PFSK-1 (cell line): ENCODE results near the gene ACOT4.

Experiments
- FOXP2 ChIP-seq: optimal IDR thresholded peaks from 2 replicates; pipeline ENCODE3; 2011; ENCODE audit warnings: borderline replicate concordance, control low read depth, inconsistent platforms; ENCODE audit not compliant: insufficient read depth; ENCODE audit errors: extremely low read length, extremely low read depth
- POLR2AphosphoS5 ChIP-seq: IDR thresholded peaks from 2 replicates; pipeline ENCODE4 v1.6.1; 2012; ENCODE audit warnings: low read depth, mild to moderate bottlenecking, control low read depth, low read length, moderate library complexity
- REST ChIP-seq, 2 experiments: IDR thresholded peaks; 2 replicates each; pipeline versions ENCODE4 v1.6.1 to v1.8.0; 2011 to 2012; ENCODE audit warnings: low read depth in 2 of 2, low read length in 2 of 2, control low read depth in 1 of 2, inconsistent platforms in 1 of 2, mild to moderate bottlenecking in 1 of 2, moderate library complexity in 1 of 2; ENCODE audit not compliant: insufficient read depth in 1 of 2
- SIN3A ChIP-seq: IDR thresholded peaks from 2 replicates; pipeline ENCODE4 v1.6.1; 2012; ENCODE audit warnings: mild to moderate bottlenecking, low read length, moderate library complexity, borderline replicate concordance; ENCODE audit not compliant: insufficient read depth
- TAF1 ChIP-seq: IDR thresholded peaks from 2 replicates; pipeline ENCODE4 v1.6.1; 2012; ENCODE audit warnings: low read length, control low read depth, borderline replicate concordance; ENCODE audit not compliant: insufficient read depth

The ACOT4 gene

GRCh38 chr14:73612339-73613045, 20.8 kb downstream of the ACOT4 start, which contains the start of gene ACOT6:
Gene ACOT6 (plus strand): TSS chr14:73612517. CDS start chr14:73612572, 55 bp downstream.
- no peak for TF ChIP-seq POLR2AphosphoS5
- no peak for TF ChIP-seq REST (IDR thresholded peaks at IDR 0.05; ENCODE audit: insufficient read depth in 1 of 2, low read depth in 2 of 2, low read length in 2 of 2)
- TF ChIP-seq FOXP2, result no peak
- no peak for TF ChIP-seq TAF1
- TF ChIP-seq SIN3A, result no peak

GRCh38 chr14:73613046-73613383, 21.3 kb downstream of the ACOT4 start:
- TF ChIP-seq TAF1, result no peak
- TF ChIP-seq POLR2AphosphoS5, result no peak
- TF ChIP-seq SIN3A, result no peak
- no peak for TF ChIP-seq FOXP2
- TF ChIP-seq REST (IDR thresholded peaks at IDR 0.05; ENCODE audit: insufficient read depth in 1 of 2, low read depth in 2 of 2, low read length in 2 of 2), result no peak

GRCh38 chr14:73613419-73613963, 21.8 kb downstream of the ACOT4 start:
- TF ChIP-seq SIN3A (no peak), POLR2AphosphoS5 (no peak), REST (IDR thresholded peaks at IDR 0.05; ENCODE audit: insufficient read depth in 1 of 2, low read depth in 2 of 2, low read length in 2 of 2) (no peak), TAF1 (no peak), FOXP2 (no peak)

GRCh38 chr14:73616831-73617230, 25.2 kb downstream of the ACOT4 start:
- TF ChIP-seq SIN3A (no peak), REST (IDR thresholded peaks at IDR 0.05; ENCODE audit: insufficient read depth in 1 of 2, low read depth in 2 of 2, low read length in 2 of 2) (no peak), POLR2AphosphoS5 (no peak), FOXP2 (no peak), TAF1 (no peak)
